OCI-LY3 (cell line): Measurements from ENCODE around the gene PPP2R2C.

Experiments used
- H2AFZ ChIP-seq: fragments of 200-600, 300-600 bp; shearing (Covaris generic); 2 replicates; pipeline ENCODE4 v1.6.0; 2014; ENCODE audit warnings: antibody characterized with exemption, low read depth, low read length
- H3K27ac ChIP-seq: fragments of 200-600, 300-600 bp; sonication (generic); 2 replicates; pipeline ENCODE4 v1.5.1; 2014; ENCODE audit warnings: mild to moderate bottlenecking, low read length, moderate library complexity, mixed read lengths
- H3K27me3 ChIP-seq: fragments of 200-600, 300-600 bp; sonication (generic); 2 replicates; pipeline ENCODE4 v1.6.1; 2014; ENCODE audit warnings: low read depth, low read length, mixed read lengths
- H3K36me3 ChIP-seq: fragments of 200-600, 300-600 bp; sonication (generic); replicated peaks from 2 replicates; pipeline ENCODE3; 2014; ENCODE audit warnings: low read depth, low read length, mixed read lengths
- H3K4me1 ChIP-seq: fragments of 300-600, 200-600 bp; sonication (generic); 2 replicates; pipeline ENCODE4 v1.6.1; 2014; ENCODE audit warnings: low read length, mixed read lengths
- H3K4me2 ChIP-seq: fragments of 200-600, 300-600 bp; sonication (generic); 2 replicates; pipeline ENCODE4 v1.6.1; 2014; ENCODE audit warnings: low read length, mixed read lengths
- H3K4me3 ChIP-seq: fragments of 300-600, 200-600 bp; sonication (generic); 2 replicates; pipeline ENCODE4 v1.5.1; 2014; ENCODE audit warnings: antibody characterized with exemption, mild to moderate bottlenecking, low read length, moderate library complexity
- H3K79me2 ChIP-seq: fragments of 300-600, 200-600 bp; shearing (Covaris generic); 2 replicates; pipeline ENCODE4 v1.6.1; 2014; ENCODE audit warnings: mild to moderate bottlenecking, low read length, mixed read lengths
- H3K9ac ChIP-seq: fragments of 300-600, 200-600 bp; shearing (Covaris generic); 2 replicates; pipeline ENCODE4 v1.6.0; 2014; ENCODE audit warnings: mild to moderate bottlenecking, low read length, moderate library complexity
- H3K9me3 ChIP-seq: fragments of 200-600, 300-600 bp; shearing (Covaris generic); 2 replicates; pipeline ENCODE4 v1.6.1; 2014; ENCODE audit warnings: low read length, mixed read lengths; ENCODE audit not compliant: insufficient read depth
- H4K20me1 ChIP-seq: fragments of 200-600, 300-600 bp; sonication (generic); 2 replicates; pipeline ENCODE4 v1.6.1; 2016; ENCODE audit warnings: low read length, mixed read lengths; ENCODE audit not compliant: insufficient read depth
- CTCF ChIP-seq: fragments of 200-600, 300-600 bp; sonication (generic); IDR thresholded peaks from 2 replicates; pipeline ENCODE4 v1.5.1; 2014; ENCODE audit warnings: antibody characterized with exemption, low read length, low read depth
- EZH2phosphoT487 ChIP-seq: fragments of 200-600 bp; shearing (Covaris generic); IDR thresholded peaks from 2 replicates; pipeline ENCODE4 v1.6.1; 2018; ENCODE audit warnings: antibody characterized with exemption, mixed run types, low read depth

Gene PPP2R2C

GRCh38 chr4:6277139-6277802, 195.1 kb downstream of the PPP2R2C start:
- no peaks in the 10 kb centered on the region for H3K4me1 ChIP-seq

GRCh38 chr4:6275898-6276806, 196.3 kb downstream of the PPP2R2C start:
- Histone ChIP-seq H3K9ac (no peak overlapping the region), H3K4me2 (no peak overlapping the region), H3K36me3 (no peaks in the 10 kb centered on the region), H3K9me3 (no peaks in the 10 kb centered on the region), H3K4me1 (no peaks in the 10 kb centered on the region), H3K27me3 (no peaks in the 10 kb centered on the region), H3K27ac (no peak overlapping the region), H2AFZ (no peak overlapping the region), H3K4me3 (no peak overlapping the region), H4K20me1 (no peaks in the 10 kb centered on the region), H3K79me2 (no peaks in the 10 kb centered on the region)
- TF ChIP-seq EZH2phosphoT487 (no peak), CTCF (no peak)

More at GRCh38 chr4:6277139-6277802, 195.1 kb downstream of the PPP2R2C start:
- Histone ChIP-seq H3K9ac (no peak overlapping the region), H3K27ac (no peak overlapping the region), H2AFZ (no peak overlapping the region), H3K36me3 (no peaks in the 10 kb centered on the region), H3K4me3 (no peak overlapping the region), H3K4me2 (no peak overlapping the region), H3K27me3 (no peaks in the 10 kb centered on the region), H3K9me3 (no peaks in the 10 kb centered on the region), H4K20me1 (no peaks in the 10 kb centered on the region), H3K79me2 (no peaks in the 10 kb centered on the region)
- no peak for TF ChIP-seq EZH2phosphoT487
- TF ChIP-seq CTCF = no peak

GRCh38 chr4:6275351-6275750, 197.1 kb downstream of the PPP2R2C start:
- Histone ChIP-seq H3K36me3 (no peaks in the 10 kb centered on the region), H3K27me3 (no peaks in the 10 kb centered on the region), H2AFZ (no peak overlapping the region), H3K4me2 (no peak overlapping the region), H4K20me1 (no peaks in the 10 kb centered on the region), H3K79me2 (no peaks in the 10 kb centered on the region), H3K4me3 (no peak overlapping the region), H3K9me3 (no peaks in the 10 kb centered on the region), H3K4me1 (no peaks in the 10 kb centered on the region), H3K9ac (no peak overlapping the region), H3K27ac (no peak overlapping the region)
- TF ChIP-seq EZH2phosphoT487 = no peak
- no peak for TF ChIP-seq CTCF

- H3K9ac ChIP-seq = no peak overlapping the region
- no peaks in the 10 kb centered on the region for H3K79me2 ChIP-seq
- no peaks in the 10 kb centered on the region for H3K27me3 ChIP-seq
- H3K4me1 ChIP-seq = no peaks in the 10 kb centered on the region
- TF ChIP-seq EZH2phosphoT487 (no peak), CTCF (no peak)
- no peaks in the 10 kb centered on the region for H3K36me3 ChIP-seq
- no peaks in the 10 kb centered on the region for H4K20me1 ChIP-seq
- H2AFZ ChIP-seq = no peak overlapping the region
- no peaks in the 10 kb centered on the region for H3K9me3 ChIP-seq
- H3K4me3 ChIP-seq = no peak overlapping the region
- H3K4me2 ChIP-seq = no peak overlapping the region
- H3K27ac ChIP-seq = no peak overlapping the region
Measured at GRCh38 chr4:6273661-6273990, 198.8 kb downstream of the PPP2R2C start.
